SJSA1 (cell line): Measurements from ENCODE around the gene ADARB2. TPM values are rescaled to one million over a fixed set of nuclear protein-coding genes. Genes with fewer than 3 reads are reported as not detected.

Experiments
- DNase-seq, 2 experiments: peaks; one replicate each; pipeline ENCODE4 v3.0.0-alpha.2; 2015 to 2020; ENCODE audit warnings: low spot score in 2 of 2, low read depth in 1 of 2
- H3K27ac ChIP-seq: fragments of 250-450 bp; sonication (Bioruptor Pico); 2 replicates; pipeline ENCODE4 v1.5.1; 2020; ENCODE audit warnings: mild to moderate bottlenecking, moderate library complexity
- H3K27me3 ChIP-seq: fragments of 250-450 bp; sonication (Bioruptor Pico); replicated peaks from 2 replicates; pipeline ENCODE4 v1.5.1; 2020; ENCODE audit warnings: mild to moderate bottlenecking, moderate library complexity
- H3K36me3 ChIP-seq: fragments of 250-450 bp; sonication (Bioruptor Pico); 2 replicates; pipeline ENCODE4 v1.5.1; 2020; ENCODE audit warnings: mild to moderate bottlenecking
- H3K4me1 ChIP-seq: fragments of 250-450 bp; sonication (Bioruptor Pico); replicated peaks from 2 replicates; pipeline ENCODE4 v1.6.1; 2021; ENCODE audit warnings: mild to moderate bottlenecking
- H3K4me3 ChIP-seq: fragments of 250-450 bp; sonication (Bioruptor Pico); 2 replicates; pipeline ENCODE4 v1.5.1; 2020; ENCODE audit warnings: mild to moderate bottlenecking
- H3K9me3 ChIP-seq: fragments of 250-450 bp; sonication (Bioruptor Pico); replicated peaks from 2 replicates; pipeline ENCODE4 v1.5.1; 2020; ENCODE audit warnings: mild to moderate bottlenecking
- total RNA-seq: library from RNA; depleted of rRNA; stranded (reverse); fragments of >200 nt; shearing (Covaris generic); gene quantifications from 2 replicates; pipeline ENCODE4 v1.2.3, GENCODE V29; 2014

Gene ADARB2
- total RNA-seq, 1 experiment from 2014 or later = not detected

GRCh38 chr10:1273372-1274105 is 463.8 kb downstream of the ADARB2 start:
- Histone ChIP-seq H3K27me3 (no peaks in the 10 kb centered on the region), H3K4me1 (no peaks in the 10 kb centered on the region), H3K36me3 (no peaks in the 10 kb centered on the region), H3K9me3 (no peaks in the 10 kb centered on the region), H3K4me3 (no peak overlapping the region), H3K27ac (no peak overlapping the region)
- DNase-seq = peak in 1 of 2 experiments; percentile 37

DNA sequence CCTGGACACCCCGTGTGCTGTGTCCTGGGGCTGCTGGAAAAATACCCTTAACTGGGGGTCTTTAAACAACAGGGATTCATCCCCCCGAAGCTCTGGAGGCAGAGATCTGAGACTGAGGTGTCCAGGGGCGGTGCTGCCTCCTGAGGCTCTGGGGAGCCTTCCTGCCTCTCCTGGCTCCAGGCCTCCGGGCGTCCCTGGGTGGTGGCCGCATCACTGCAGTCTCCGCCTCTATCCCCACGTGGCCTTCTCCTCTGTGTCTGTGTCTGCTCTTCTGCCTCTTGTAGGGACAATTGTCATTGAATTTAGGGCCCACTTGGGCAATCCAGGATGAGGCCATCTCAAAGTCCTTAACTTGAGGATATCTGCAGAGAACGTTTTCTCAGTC is 464.6 kb downstream of the ADARB2 start:
- H3K4me1 ChIP-seq = no peaks in the 10 kb centered on the region
- no peak overlapping the region for H3K4me3 ChIP-seq
- H3K9me3 ChIP-seq = no peaks in the 10 kb centered on the region
- no peaks in the 10 kb centered on the region for H3K27me3 ChIP-seq
- no peaks in the 10 kb centered on the region for H3K36me3 ChIP-seq
- peak in 1 of 2 experiments; percentile 24 for DNase-seq
- H3K27ac ChIP-seq = no peak overlapping the region

GRCh38 chr10:1272079-1272776 is 465.1 kb downstream of the ADARB2 start:
- no peak overlapping the region for H3K27ac ChIP-seq
- H3K27me3 ChIP-seq = no peaks in the 10 kb centered on the region
- DNase-seq = peak in 1 of 2 experiments; percentile 29
- H3K36me3 ChIP-seq = no peaks in the 10 kb centered on the region
- no peaks in the 10 kb centered on the region for H3K9me3 ChIP-seq
- H3K4me1 ChIP-seq = no peaks in the 10 kb centered on the region
- H3K4me3 ChIP-seq = no peak overlapping the region

DNA sequence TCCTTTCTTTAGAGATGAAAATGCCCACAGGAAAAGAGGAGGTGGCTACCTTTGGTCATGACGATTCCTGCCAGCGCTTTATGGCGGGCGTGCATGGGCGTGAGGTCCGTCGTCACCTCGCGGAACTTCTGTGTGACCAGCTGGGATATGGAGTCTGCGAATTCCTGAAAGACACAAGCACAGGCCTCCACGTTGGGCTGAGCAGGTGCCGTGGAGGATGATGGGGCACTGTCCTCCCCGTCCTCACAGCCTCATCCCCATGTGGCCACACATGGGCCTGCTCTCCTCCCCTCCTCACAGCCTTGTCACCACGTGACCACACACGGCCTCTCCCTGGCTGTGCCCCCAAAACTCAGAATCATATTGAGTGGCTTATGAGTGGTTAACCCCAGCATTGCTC is 466.4 kb downstream of the ADARB2 start:
- H3K36me3 ChIP-seq = no peaks in the 10 kb centered on the region
- H3K9me3 ChIP-seq = no peaks in the 10 kb centered on the region
- H3K27ac ChIP-seq = no peak overlapping the region
- no peaks in the 10 kb centered on the region for H3K27me3 ChIP-seq
- peak in 1 of 2 experiments; percentile 30 for DNase-seq
- H3K4me3 ChIP-seq = no peak overlapping the region
- no peaks in the 10 kb centered on the region for H3K4me1 ChIP-seq

DNA sequence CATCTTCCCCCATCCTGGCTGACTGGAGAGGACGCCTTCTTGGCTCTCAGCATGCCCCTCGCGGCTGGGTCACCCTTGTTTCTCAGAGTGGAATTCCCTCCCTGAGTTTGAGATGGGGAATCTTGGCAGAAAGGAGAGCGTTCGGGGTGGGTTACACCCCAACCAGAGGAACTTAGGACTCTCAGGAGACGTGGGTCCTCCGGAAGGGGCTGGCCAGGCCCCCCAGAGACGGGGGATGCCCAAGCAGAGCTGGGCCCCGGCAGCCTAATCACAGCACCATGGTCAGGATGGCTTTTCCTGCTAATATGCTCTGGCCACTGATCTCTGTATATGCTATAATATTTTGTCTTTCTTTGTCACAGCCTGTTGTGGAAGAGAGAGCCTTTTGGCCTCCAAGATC is 466.8 kb downstream of the ADARB2 start:
- H3K27me3 ChIP-seq = no peaks in the 10 kb centered on the region
- no peaks in the 10 kb centered on the region for H3K36me3 ChIP-seq
- no peaks in the 10 kb centered on the region for H3K4me1 ChIP-seq
- H3K4me3 ChIP-seq = no peak overlapping the region
- DNase-seq = peak in 1 of 2 experiments; percentile 22
- no peak overlapping the region for H3K27ac ChIP-seq
- no peaks in the 10 kb centered on the region for H3K9me3 ChIP-seq

DNA sequence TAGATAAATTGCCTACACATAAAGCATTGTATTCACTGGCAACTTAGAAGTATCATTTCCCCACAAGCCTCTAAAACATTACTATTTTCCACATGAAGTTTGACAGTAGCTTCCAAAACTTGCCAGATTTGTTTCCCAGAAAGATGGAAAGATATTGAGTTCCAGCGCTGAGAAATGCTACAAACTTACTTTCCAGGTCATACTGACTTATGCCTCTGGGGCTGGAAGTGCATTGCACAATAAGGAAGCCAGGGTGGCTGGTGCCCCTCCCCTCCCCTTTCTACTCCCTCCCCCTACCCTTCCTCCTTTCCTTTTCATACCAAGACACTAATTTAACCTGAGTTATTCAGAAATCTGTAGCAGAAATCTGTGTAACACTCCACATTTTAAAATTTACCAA is 468.5 kb downstream of the ADARB2 start:
- Histone ChIP-seq H3K27ac (no peak overlapping the region), H3K4me1 (no peaks in the 10 kb centered on the region), H3K36me3 (no peaks in the 10 kb centered on the region), H3K27me3 (0 out of 2 replicates have a peak, but pooled peaks cover 6% of the 10 kb centered on the region), H3K9me3 (no peaks in the 10 kb centered on the region), H3K4me3 (no peak overlapping the region)
- no peak for DNase-seq

DNA sequence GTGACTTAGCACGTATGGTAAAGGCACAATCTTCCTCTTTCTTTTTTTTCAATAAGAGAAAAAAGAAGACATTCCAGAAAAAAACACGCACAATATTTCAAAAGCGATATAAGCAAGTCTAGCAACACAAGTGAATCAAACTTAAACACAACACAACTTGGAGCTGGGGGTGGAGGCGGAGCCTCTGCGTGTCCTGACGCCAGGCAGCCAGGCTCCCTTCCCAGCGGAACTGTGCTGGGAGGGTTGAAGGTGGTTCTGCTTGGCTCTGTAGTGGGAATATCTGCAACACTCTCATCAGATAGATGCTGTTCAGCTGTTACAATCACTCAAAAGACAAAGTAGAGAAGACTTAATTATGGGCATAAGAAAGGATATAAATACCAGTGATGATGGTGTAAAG is 469.8 kb downstream of the ADARB2 start:
- Histone ChIP-seq H3K27me3 (0 out of 2 replicates have a peak, but pooled peaks cover 6% of the 10 kb centered on the region), H3K4me3 (no peak overlapping the region), H3K4me1 (no peaks in the 10 kb centered on the region), H3K36me3 (no peaks in the 10 kb centered on the region), H3K9me3 (no peaks in the 10 kb centered on the region), H3K27ac (no peak overlapping the region)
- no peak for DNase-seq

DNA sequence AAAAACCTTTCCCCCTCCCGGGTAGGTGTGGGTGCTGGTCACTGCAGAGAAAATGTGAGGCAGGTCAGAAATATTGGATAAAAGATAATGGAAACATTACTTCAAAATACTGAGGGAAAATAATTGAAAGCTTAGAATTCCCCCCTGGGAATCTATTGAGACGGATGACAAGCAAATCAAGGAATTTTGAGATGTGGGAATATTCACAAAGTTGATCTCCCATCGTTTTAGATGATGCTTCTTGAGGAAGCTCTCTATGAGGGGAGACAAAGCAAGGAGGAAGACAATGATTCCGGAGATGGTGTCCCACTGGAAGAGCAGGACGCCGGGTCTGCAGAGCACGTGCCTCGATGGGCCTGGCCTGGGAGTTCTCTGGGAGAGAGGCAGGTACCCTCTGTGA is 470.2 kb downstream of the ADARB2 start:
- Histone ChIP-seq H3K27ac (no peak overlapping the region), H3K36me3 (no peaks in the 10 kb centered on the region), H3K4me1 (no peaks in the 10 kb centered on the region), H3K9me3 (no peaks in the 10 kb centered on the region), H3K27me3 (0 out of 2 replicates have a peak, but pooled peaks cover 6% of the 10 kb centered on the region), H3K4me3 (no peak overlapping the region)
- no peak for DNase-seq

DNA sequence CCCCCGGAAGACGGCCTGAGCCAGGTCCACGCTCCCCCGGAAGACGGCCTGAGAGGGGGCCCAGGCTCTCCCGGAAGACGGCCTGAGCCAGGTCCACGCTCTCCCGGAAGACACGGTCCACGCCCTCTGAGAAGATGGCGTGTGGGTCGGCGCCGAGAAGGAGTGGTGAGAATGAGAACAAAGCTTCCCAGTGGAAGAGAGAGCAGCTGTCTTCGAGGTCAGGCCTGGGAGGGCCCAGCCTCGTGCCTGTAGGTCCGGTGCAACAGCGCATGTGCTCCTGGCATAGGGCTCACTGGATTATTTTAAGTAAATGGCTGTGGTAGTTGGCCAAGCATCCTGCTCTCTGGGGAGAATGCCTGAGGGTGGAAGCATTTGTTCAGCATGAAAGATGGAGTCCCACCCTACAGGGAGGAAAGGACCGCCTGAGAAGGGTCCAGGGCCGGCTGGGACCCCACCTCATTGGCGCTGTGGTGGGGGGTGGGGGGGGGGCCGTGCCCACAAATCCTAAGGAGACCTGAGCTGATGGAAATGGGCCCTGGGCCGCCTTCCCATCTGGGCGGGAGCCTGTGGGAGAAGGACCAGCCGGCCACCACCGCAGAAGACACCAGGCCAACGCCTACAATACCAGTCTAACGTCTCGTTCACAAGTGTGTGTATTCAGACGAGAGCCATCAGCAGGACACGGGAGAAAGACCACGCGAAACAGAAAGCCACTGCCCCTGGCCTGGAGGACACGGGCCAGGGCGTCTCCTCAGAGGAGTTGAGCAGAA is 471.1 kb downstream of the ADARB2 start:
- H3K9me3 ChIP-seq = no peaks in the 10 kb centered on the region
- no peak overlapping the region for H3K4me3 ChIP-seq
- no peaks in the 10 kb centered on the region for H3K4me1 ChIP-seq
- H3K36me3 ChIP-seq = no peaks in the 10 kb centered on the region
- H3K27ac ChIP-seq = no peak overlapping the region
- H3K27me3 ChIP-seq = 0 out of 2 replicates have a peak, but pooled peaks cover 6% of the 10 kb centered on the region
- no peak for DNase-seq

- Histone ChIP-seq H3K27ac (no peak overlapping the region), H3K36me3 (no peaks in the 10 kb centered on the region), H3K4me1 (no peaks in the 10 kb centered on the region), H3K4me3 (no peak overlapping the region), H3K27me3 (0 out of 2 replicates have a peak, but pooled peaks cover 6% of the 10 kb centered on the region), H3K9me3 (no peaks in the 10 kb centered on the region)
- DNase-seq = no peak
These were observed 473.3 kb downstream of the ADARB2 start for GRCh38 chr10:1264001-1264400.

DNA sequence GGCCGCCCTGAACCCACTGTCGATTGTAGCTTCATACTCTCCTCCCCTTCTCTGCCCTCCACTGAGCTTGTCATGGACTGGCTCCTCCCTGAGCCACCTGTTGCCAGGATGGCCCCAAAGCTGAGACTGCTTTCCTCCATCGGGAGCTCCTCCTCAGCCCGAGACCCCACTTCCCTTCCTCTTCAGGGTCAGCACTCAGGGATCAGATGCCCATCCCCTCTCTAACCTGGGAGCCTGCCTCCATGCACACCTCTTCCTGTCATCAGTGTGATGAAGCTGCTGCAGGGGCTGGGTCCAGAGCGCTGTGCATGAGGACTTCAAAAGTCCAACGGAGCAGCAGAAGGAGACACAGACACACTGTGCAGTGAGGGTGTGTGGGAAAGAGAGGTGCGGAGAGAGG is 480.1 kb downstream of the ADARB2 start:
- H3K4me1 ChIP-seq = no peaks in the 10 kb centered on the region; the same call in 1 of the 2 replicates
- peaks cover 5% of the 10 kb centered on the region for H3K27me3 ChIP-seq
- no peak overlapping the region for H3K4me3 ChIP-seq
- no peak for DNase-seq
- H3K36me3 ChIP-seq = no peaks in the 10 kb centered on the region
- no peak overlapping the region for H3K27ac ChIP-seq
- no peaks in the 10 kb centered on the region for H3K9me3 ChIP-seq

GRCh38 chr10:1256432-1256725 is 480.9 kb downstream of the ADARB2 start:
- peaks cover 5% of the 10 kb centered on the region for H3K27me3 ChIP-seq
- no peak overlapping the region for H3K4me3 ChIP-seq
- no peak for DNase-seq
- H3K9me3 ChIP-seq = no peaks in the 10 kb centered on the region
- H3K36me3 ChIP-seq = no peaks in the 10 kb centered on the region
- no peaks in the 10 kb centered on the region; the same call in 1 of the 2 replicates for H3K4me1 ChIP-seq
- no peak overlapping the region for H3K27ac ChIP-seq

DNA sequence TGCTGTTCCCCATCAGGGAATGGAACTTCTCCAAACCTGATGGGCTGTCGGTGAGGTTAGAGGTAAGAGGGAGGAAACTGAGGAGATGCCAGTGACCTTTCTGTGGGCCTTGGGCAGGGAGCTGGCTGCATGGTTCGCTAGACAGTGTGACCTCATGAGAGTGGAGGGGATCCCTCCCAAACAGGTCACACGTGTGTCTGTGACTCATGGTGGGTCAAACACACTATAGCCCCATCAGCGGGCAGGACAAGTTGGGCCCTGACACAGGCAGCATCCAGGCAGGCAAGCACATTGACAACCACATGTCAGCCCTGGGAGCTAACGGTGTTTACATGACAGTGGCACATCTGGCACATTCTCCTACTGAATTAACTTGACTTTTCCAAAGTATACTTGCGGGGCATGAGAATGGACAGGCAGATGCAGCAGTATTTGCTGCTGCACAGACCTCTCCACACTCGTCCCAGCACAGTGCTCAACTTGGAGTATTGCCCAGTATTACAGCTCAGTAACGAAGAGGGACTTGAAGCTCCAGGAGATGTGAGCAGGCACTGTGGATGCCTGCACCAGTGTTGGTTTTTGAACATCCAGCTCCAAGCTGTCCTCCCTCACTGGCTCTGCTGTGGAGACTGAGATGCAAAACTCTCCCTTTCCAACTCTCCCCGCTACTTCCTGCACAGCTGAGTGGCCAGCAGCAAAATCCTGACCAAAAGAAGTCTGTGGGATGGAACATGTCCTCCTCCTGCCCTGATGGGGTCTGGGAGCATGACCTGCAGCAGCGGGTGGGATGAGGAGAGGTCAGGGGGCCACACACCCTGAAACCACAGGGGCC is 481.5 kb downstream of the ADARB2 start:
- Histone ChIP-seq H3K9me3 (no peaks in the 10 kb centered on the region), H3K4me1 (no peaks in the 10 kb centered on the region; the same call in 1 of the 2 replicates), H3K27ac (no peak overlapping the region), H3K36me3 (no peaks in the 10 kb centered on the region), H3K27me3 (peaks cover 5% of the 10 kb centered on the region), H3K4me3 (no peak overlapping the region)
- DNase-seq = no peak
